Measurements from ENCODE around the gene ZNF311. TPM values are rescaled to one million over a fixed set of nuclear protein-coding genes. Genes with fewer than 3 reads are reported as not detected.
"Not testable (repeated sequence)": the region's sequence is repeated elsewhere in the genome, so short reads cannot be mapped to it uniquely, and the experiment has no call there.

The ZNF311 gene
- total RNA-seq, 2 donors from 2014 or later: 0.24 TPM; not detected in 1

GRCh38 chr6:28956331-28956730, 48.8 kb downstream of the ZNF311 start:
- no peak for TF ChIP-seq CTCF (IDR thresholded peaks at IDR 0.05)
- Histone ChIP-seq H3K9me3 (no peaks in the 10 kb centered on the region), H3K27me3 (no peaks in the 10 kb centered on the region), H3K4me3 (no peak overlapping the region), H3K4me1 (peaks cover 0 to 8% of the 10 kb centered on the region in 2 donors), H3K36me3 (no peaks in the 10 kb centered on the region), H3K27ac (no peak overlapping the region)
- no peak for DNase-seq (ENCODE audit: low spot score)

- no peak for TF ChIP-seq CTCF (IDR thresholded peaks at IDR 0.05)
- Histone ChIP-seq H3K27ac (no peak overlapping the region), H3K36me3 (no peaks in the 10 kb centered on the region), H3K4me1 (peaks cover 0 to 8% of the 10 kb centered on the region in 2 donors), H3K27me3 (no peaks in the 10 kb centered on the region), H3K4me3 (peak overlapping the region; percentile 30 to 46), H3K9me3 (no peaks in the 10 kb centered on the region)
- no peak for DNase-seq (ENCODE audit: low spot score)
Measured at GRCh38 chr6:28953585-28954258, 51.4 kb downstream of the ZNF311 start.

GRCh38 chr6:28953039-28953584, 52.0 kb downstream of the ZNF311 start:
- Histone ChIP-seq H3K4me3 (peak overlapping the region; percentile 30 to 46), H3K9me3 (no peaks in the 10 kb centered on the region), H3K4me1 (peaks cover 0 to 8% of the 10 kb centered on the region in 2 donors), H3K36me3 (no peaks in the 10 kb centered on the region), H3K27me3 (no peaks in the 10 kb centered on the region), H3K27ac (no peak overlapping the region)
- DNase-seq (ENCODE audit: low spot score): no peak
- no peak for TF ChIP-seq CTCF (IDR thresholded peaks at IDR 0.05)

GRCh38 chr6:28949656-28950195, 55.4 kb downstream of the ZNF311 start:
- H3K9me3 ChIP-seq; H3K27me3 ChIP-seq; H3K4me3 ChIP-seq; H3K36me3 ChIP-seq; DNase-seq (ENCODE audit: low spot score); H3K27ac ChIP-seq; H3K4me1 ChIP-seq: not testable (repeated sequence)

GRCh38 chr6:28948782-28949486, 56.2 kb downstream of the ZNF311 start:
- H3K4me3 ChIP-seq: no peak overlapping the region
- no peaks in the 10 kb centered on the region for H3K9me3 ChIP-seq
- H3K27ac ChIP-seq: no peak overlapping the region
- H3K27me3 ChIP-seq: no peaks in the 10 kb centered on the region
- H3K4me1 ChIP-seq: peaks cover 0 to 8% of the 10 kb centered on the region in 2 donors
- no peak for TF ChIP-seq CTCF (IDR thresholded peaks at IDR 0.05)
- DNase-seq (ENCODE audit: low spot score): no peak
- no peaks in the 10 kb centered on the region for H3K36me3 ChIP-seq

GRCh38 chr6:28947831-28948270, 57.3 kb downstream of the ZNF311 start:
- DNase-seq (ENCODE audit: low spot score): no peak
- H3K4me1 ChIP-seq: peaks cover 0 to 7% of the 10 kb centered on the region in 2 donors
- no peak overlapping the region for H3K4me3 ChIP-seq
- no peaks in the 10 kb centered on the region for H3K9me3 ChIP-seq
- H3K36me3 ChIP-seq: no peaks in the 10 kb centered on the region
- H3K27ac ChIP-seq: no peak overlapping the region
- no peak for TF ChIP-seq CTCF (IDR thresholded peaks at IDR 0.05)
- H3K27me3 ChIP-seq: no peaks in the 10 kb centered on the region
